HepG2 (cell line): ENCODE results near the gene CHID1. TPM values are rescaled to one million over a fixed set of nuclear protein-coding genes. Genes with fewer than 3 reads are reported as not detected.

ENCODE experiments used
- ATAC-seq: fragments of 200-7000 bp; cut with Tn5 transposase; 3 replicates; pipeline ENCODE4 v1.9.1; 2020; ENCODE audit warnings: mild to moderate bottlenecking, moderate library complexity
- BruUV-seq: library from RNA; stranded (reverse); fragments of 400-500 nt; replicated peaks from 2 replicates; lab custom pipeline; 2021; lab: Mats Ljungman, UMichigan
- CTCF ChIA-PET: fragments of 300-600 bp; formaldehyde crosslinking; extraction: SDS; loops from one replicate; lab custom pipeline; 2021; ENCODE audit warnings: low total read pairs, inconsistent platforms, low intra/inter-chr PET ratio; lab: Yijun Ruan, JAX
- POLR2A ChIA-PET: fragments of 350-600 bp; sonication (Branson Sonifier 250); formaldehyde crosslinking; loops from one replicate; lab custom pipeline; 2020; ENCODE audit warnings: antibody characterized with exemption, inconsistent platforms; lab: Yijun Ruan, JAX
- DNase-seq: peaks from one replicate; pipeline ENCODE4 v3.0.0-alpha.2; 2015; ENCODE audit warnings: low spot score
- FAIRE-seq: peaks from 3 replicates; lab custom pipeline; 2011; peaks lifted over from hg19 to GRCh38; lab: Jason Lieb, UNC
- H2AFZ ChIP-seq: one replicate; pipeline ENCODE4 v1.6.1; 2011; ENCODE audit warnings: low read length, inconsistent platforms
- H3K27ac ChIP-seq: fragments of 300-600 bp; 3 replicates; pipeline ENCODE4 v1.8.0; 2011; ENCODE audit warnings: mixed run types, mild to moderate bottlenecking, mixed read lengths, low read length, inconsistent platforms; ENCODE audit not compliant: insufficient read depth; ENCODE audit errors: extremely low read length
- H3K27me3 ChIP-seq, 2 experiments: fragments of 200-600 bp in 1 of 2; 2 replicates in 1 of 2; 3 replicates in 1 of 2; pipeline versions ENCODE4 v1.6.0 to v1.8.0; 2011; ENCODE audit warnings: low read length in 2 of 2, mild to moderate bottlenecking in 2 of 2, moderate library complexity in 2 of 2, inconsistent platforms in 1 of 2; ENCODE audit not compliant: insufficient read depth in 2 of 2, control insufficient read depth in 1 of 2
- H3K36me3 ChIP-seq, 2 experiments: fragments of 200-600 bp in 1 of 2; replicated peaks in 1 of 2; 2 replicates in 1 of 2; 3 replicates in 1 of 2; pipeline versions ENCODE4 v1.5.1 to v1.8.0; 2011; ENCODE audit warnings: low read length in 2 of 2, inconsistent platforms in 1 of 2; ENCODE audit not compliant: insufficient read depth in 2 of 2, control insufficient read depth in 1 of 2
- H3K4me1 ChIP-seq: 2 replicates; pipeline ENCODE4 v1.5.1; 2012; ENCODE audit warnings: low read length, inconsistent platforms; ENCODE audit not compliant: insufficient read depth
- H3K4me2 ChIP-seq: 2 replicates; pipeline ENCODE4 v1.6.0; 2011; ENCODE audit warnings: low read depth, low read length, inconsistent platforms
- H3K4me3 ChIP-seq, 3 experiments: fragments of 200-600 bp in 1 of 3; sonication (generic), shearing (Covaris generic) in 1 of 3; replicated peaks in 1 of 3; 2 replicates each; pipeline ENCODE4 v1.5.1; 2011 to 2016; ENCODE audit warnings: low read length in 3 of 3, inconsistent platforms in 2 of 3, low read depth in 2 of 3, mild to moderate bottlenecking in 2 of 3, control low read depth in 1 of 3, mixed read lengths in 1 of 3; ENCODE audit not compliant: insufficient read depth in 1 of 3
- H3K79me2 ChIP-seq: one replicate; pipeline ENCODE4 v1.6.1; 2011; ENCODE audit warnings: low read length, inconsistent platforms; ENCODE audit not compliant: insufficient read depth
- H3K9ac ChIP-seq: 2 replicates; pipeline ENCODE4 v1.6.0; 2011; ENCODE audit warnings: mild to moderate bottlenecking, low read depth, low read length, inconsistent platforms; ENCODE audit not compliant: insufficient read depth
- H3K9me3 ChIP-seq: 2 replicates; pipeline ENCODE4 v1.5.1; 2012; ENCODE audit warnings: mild to moderate bottlenecking, low read length
- H4K20me1 ChIP-seq: 2 replicates; pipeline ENCODE4 v1.6.0; 2011; ENCODE audit warnings: inconsistent platforms, mild to moderate bottlenecking, low read length, moderate library complexity; ENCODE audit not compliant: insufficient read depth
- AGO1 ChIP-seq: fragments of 200-400 bp; formaldehyde crosslinking; IDR thresholded peaks from 2 replicates; pipeline ENCODE4 v1.6.1; 2017; ENCODE audit warnings: mild to moderate bottlenecking, low read depth, low read length, moderate library complexity; ENCODE audit not compliant: poor library complexity, severe bottlenecking
- ELF3 ChIP-seq: IDR thresholded peaks from 2 replicates; pipeline ENCODE4 v1.6.1; 2016; ENCODE audit warnings: missing genetic modification reagents, missing compliant biosample characterization
- FOXA3 ChIP-seq: IDR thresholded peaks from 2 replicates; pipeline ENCODE4 v1.6.1; 2016; ENCODE audit warnings: missing genetic modification reagents, missing compliant biosample characterization
- GTF2F1 ChIP-seq: fragments of 150-350 bp; IDR thresholded peaks from 2 replicates; pipeline ENCODE4 v1.6.1; 2014; ENCODE audit warnings: low read length
- KLF12 ChIP-seq: sonication (generic); formaldehyde crosslinking; IDR thresholded peaks from 2 replicates; pipeline ENCODE4 v1.4.0; 2020; ENCODE audit warnings: missing genetic modification reagents, borderline replicate concordance
- MED1 ChIP-seq: sonication (generic); formaldehyde crosslinking; IDR thresholded peaks from 2 replicates; pipeline ENCODE4 v1.4.0; 2020; ENCODE audit warnings: missing genetic modification reagents
- NFE2 ChIP-seq: sonication (generic); formaldehyde crosslinking; IDR thresholded peaks from 2 replicates; pipeline ENCODE4 v1.4.0; 2020; ENCODE audit warnings: missing genetic modification reagents
- PAWR ChIP-seq: sonication (generic); formaldehyde crosslinking; IDR thresholded peaks from 2 replicates; pipeline ENCODE4 v1.4.0; 2020; ENCODE audit warnings: missing genetic modification reagents, mild to moderate bottlenecking, borderline replicate concordance
- POLR2AphosphoS5 ChIP-seq: IDR thresholded peaks from 2 replicates; pipeline ENCODE4 v1.6.1; 2012; ENCODE audit warnings: low read depth, low read length
- SALL2 ChIP-seq: sonication (generic); formaldehyde crosslinking; IDR thresholded peaks from 2 replicates; pipeline ENCODE4 v1.8.1; 2023; ENCODE audit warnings: mild to moderate bottlenecking, missing genetic modification reagents, inconsistent platforms
- ZNF746 ChIP-seq: sonication (generic); formaldehyde crosslinking; IDR thresholded peaks from 2 replicates; pipeline ENCODE4 v1.8.0; 2022; ENCODE audit warnings: mild to moderate bottlenecking, missing genetic modification reagents
- ZNF768 ChIP-seq: sonication (generic); formaldehyde crosslinking; IDR thresholded peaks from 2 replicates; pipeline ENCODE4 v1.4.0; 2020; ENCODE audit warnings: missing genetic modification reagents
- ZNF788 ChIP-seq: sonication (generic); formaldehyde crosslinking; IDR thresholded peaks from 2 replicates; pipeline ENCODE4 v1.5.0; 2020; ENCODE audit warnings: mild to moderate bottlenecking, missing genetic modification reagents, borderline replicate concordance
- WGBS: methylation state at CpG from one replicate; pipeline ENCODE4 v1.1.6; 2017; ENCODE audit warnings: low lambda C conversion rate; 5-methylcytosine and 5-hydroxymethylcytosine counted together
- in situ Hi-C: cut with HindIII; loops from 2 replicates; pipeline ENCODE4 v1.10.0; 2017; ENCODE audit warnings: low pct_unique_long_range_greater_than_20kb; ENCODE audit not compliant: extremely low pct_ligation_motif_present
- intact Hi-C: fragments of 100-400 bp; cut with micrococcal nuclease; formaldehyde crosslinking; loops from one replicate; pipeline ENCODE4 v1.10.0; 2022; ENCODE audit not compliant: unreplicated experiment
- polyA plus RNA-seq, 8 experiments: library from polyadenylated mRNA; depleted of rRNA in 3 of 8; stranded (reverse) in 7 of 8; unstranded in 1 of 8; fragments of >200 nt; fragmentation: Illumina TruSeq in 4 of 8; extraction: Trizol in 4 of 8; gene quantifications; 2 replicates each; pipeline versions ENCODE4 v1.2.1 to v1.2.3, GENCODE V29; 2011 to 2016; ENCODE audit warnings: low read depth in 4 of 8, missing spikeins in 1 of 8, mixed read lengths in 1 of 8; ENCODE audit not compliant: insufficient read depth in 1 of 8
- total RNA-seq, 5 experiments: library from RNA; depleted of rRNA; stranded (reverse); fragments of >200 nt; fragmentation: Illumina TruSeq; extraction: Trizol; gene quantifications; 2 replicates each; pipeline ENCODE4 v1.2.3, GENCODE V29; 2016; ENCODE audit warnings: low read depth in 1 of 5
- TF ChIP-seq, protein P1 (sequence below): sonication (generic); formaldehyde crosslinking; IDR thresholded peaks from 2 replicates; pipeline ENCODE4 v1.5.0; 2020; ENCODE audit warnings: mild to moderate bottlenecking, missing genetic modification reagents
- TF ChIP-seq, protein P2 (sequence below): sonication (generic); formaldehyde crosslinking; IDR thresholded peaks from 2 replicates; pipeline ENCODE4 v1.4.0; 2020; ENCODE audit warnings: missing genetic modification reagents, low read depth, mild to moderate bottlenecking, borderline replicate concordance
- TF ChIP-seq, protein P3 (sequence below): sonication (generic); formaldehyde crosslinking; IDR thresholded peaks from 2 replicates; pipeline ENCODE4 v1.8.1; 2023; ENCODE audit warnings: mild to moderate bottlenecking, missing genetic modification reagents
- TF ChIP-seq, protein P4 (sequence below): sonication (generic); formaldehyde crosslinking; IDR thresholded peaks from 2 replicates; pipeline ENCODE4 v1.4.0; 2020; ENCODE audit warnings: missing genetic modification reagents

Gene CHID1
- total and polyA plus RNA-seq, 2 of the 13 experiments (the other 11 are each of a cell fraction or from before 2014, with no cell fraction given) = 65.1 to 93.6 TPM

DNA sequence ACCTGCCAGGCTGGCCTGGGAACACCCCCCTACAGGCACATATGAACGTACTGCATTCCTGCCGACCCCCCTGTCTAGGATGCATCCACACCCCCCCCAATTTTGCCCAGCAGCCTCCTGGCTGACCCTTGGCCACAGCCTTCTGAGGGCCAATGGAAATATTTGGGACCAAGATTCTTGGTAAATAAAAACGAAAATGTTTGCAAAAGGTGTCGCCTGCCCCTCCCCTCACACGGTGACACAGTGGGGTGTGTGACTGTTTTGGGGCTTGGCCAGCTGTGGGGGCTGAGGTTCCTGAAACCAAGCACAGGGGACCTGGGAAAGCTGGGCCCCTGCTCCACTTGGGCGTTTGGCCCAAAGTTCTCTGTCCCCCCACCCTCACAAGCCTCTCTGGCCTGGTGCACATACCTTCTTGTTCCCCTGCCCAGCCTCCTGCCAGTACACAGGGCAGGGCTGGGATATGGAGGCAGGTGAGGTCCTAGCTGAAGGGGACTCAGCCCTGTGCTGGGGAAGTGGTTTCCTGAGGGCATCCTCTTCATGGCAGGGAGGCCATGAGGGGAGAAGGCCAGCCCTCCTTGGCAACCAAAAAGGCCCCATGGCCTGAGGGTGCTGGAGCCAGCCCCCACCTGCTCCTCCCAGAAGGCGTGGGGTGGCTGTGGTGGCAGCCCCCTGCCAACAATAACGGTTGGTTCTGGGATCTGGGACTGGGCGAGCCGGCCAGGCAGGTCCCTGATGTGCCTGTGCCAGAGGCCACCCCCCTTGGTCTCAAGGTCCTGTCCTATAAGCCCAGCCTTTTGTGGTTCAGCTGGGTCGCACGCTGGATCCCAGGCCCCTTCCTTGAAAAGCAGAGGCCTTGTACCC lies 85.0 kb downstream of the CHID1 start:
- ATAC-seq = peak; percentile 1; the same call in 2 of the 3 replicates
- H3K4me3 ChIP-seq = peak overlapping the region in 1 of 3 experiments; percentile 80; a peak in 1 of 6 replicates
- POLR2A ChIA-PET = interaction anchor here (0.9 to 16.1 kb wide), 8 partner anchors 6 to 121 kb away, joined by 3 to 264 read pairs (median 4); partner anchors contain the start of genes EPS8L2, PNPLA2, POLR2L and RPLP2
- CTCF ChIA-PET = no interaction called here
- H3K27me3 ChIP-seq = no peaks in the 10 kb centered on the region
- no peaks in the 10 kb centered on the region for H3K9me3 ChIP-seq
- H3K27ac ChIP-seq = peak overlapping the region; percentile 11
- no peak for DNase-seq
- WGBS = 30% methylated on average over 5 of the region's 12 CpGs
- in situ Hi-C loops = no loop called here
- peak overlapping the region; percentile 91 for H3K4me2 ChIP-seq
- H3K79me2 ChIP-seq = peaks cover 14% of the 10 kb centered on the region
- BruUV-seq = no TSS peak
- H3K9ac ChIP-seq = no peak overlapping the region; the same call in 1 of the 2 replicates
- FAIRE-seq = no peak
- peaks cover 65% of the 10 kb centered on the region for H3K4me1 ChIP-seq
- H2AFZ ChIP-seq = no peak overlapping the region
- H4K20me1 ChIP-seq = peaks cover 13% of the 10 kb centered on the region
- intact Hi-C loops = no loop called here
- peaks cover 7 to 22% of the 10 kb centered on the region in 2 experiments; a peak in 4 of 5 replicates for H3K36me3 ChIP-seq
- TF ChIP-seq NFE2 (CRISPR knock-in tag) (no peak), MED1 (CRISPR knock-in tag) (no peak), FOXA3 (CRISPR knock-in tag) (no peak), GTF2F1 (no peak), ELF3 (CRISPR knock-in tag) (no peak), POLR2AphosphoS5 (peak; percentile 24; the same call in 1 of the 2 replicates), SALL2 (no peak), ZNF746 (CRISPR knock-in tag) (no peak), ZNF788 (CRISPR knock-in tag) (no peak), AGO1 (peak; percentile 65), ZNF768 (CRISPR knock-in tag) (no peak; the same call in 1 of the 2 replicates), KLF12 (no peak), PAWR (CRISPR knock-in tag) (no peak)
- TF ChIP-seq, protein P1, sequence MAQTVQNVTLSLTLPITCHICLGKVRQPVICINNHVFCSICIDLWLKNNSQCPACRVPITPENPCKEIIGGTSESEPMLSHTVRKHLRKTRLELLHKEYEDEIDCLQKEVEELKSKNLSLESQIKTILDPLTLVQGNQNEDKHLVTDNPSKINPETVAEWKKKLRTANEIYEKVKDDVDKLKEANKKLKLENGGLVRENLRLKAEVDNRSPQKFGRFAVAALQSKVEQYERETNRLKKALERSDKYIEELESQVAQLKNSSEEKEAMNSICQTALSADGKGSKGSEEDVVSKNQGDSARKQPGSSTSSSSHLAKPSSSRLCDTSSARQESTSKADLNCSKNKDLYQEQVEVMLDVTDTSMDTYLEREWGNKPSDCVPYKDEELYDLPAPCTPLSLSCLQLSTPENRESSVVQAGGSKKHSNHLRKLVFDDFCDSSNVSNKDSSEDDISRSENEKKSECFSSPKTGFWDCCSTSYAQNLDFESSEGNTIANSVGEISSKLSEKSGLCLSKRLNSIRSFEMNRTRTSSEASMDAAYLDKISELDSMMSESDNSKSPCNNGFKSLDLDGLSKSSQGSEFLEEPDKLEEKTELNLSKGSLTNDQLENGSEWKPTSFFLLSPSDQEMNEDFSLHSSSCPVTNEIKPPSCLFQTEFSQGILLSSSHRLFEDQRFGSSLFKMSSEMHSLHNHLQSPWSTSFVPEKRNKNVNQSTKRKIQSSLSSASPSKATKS (CRISPR knock-in tag) = no peak
- TF ChIP-seq, protein P2, sequence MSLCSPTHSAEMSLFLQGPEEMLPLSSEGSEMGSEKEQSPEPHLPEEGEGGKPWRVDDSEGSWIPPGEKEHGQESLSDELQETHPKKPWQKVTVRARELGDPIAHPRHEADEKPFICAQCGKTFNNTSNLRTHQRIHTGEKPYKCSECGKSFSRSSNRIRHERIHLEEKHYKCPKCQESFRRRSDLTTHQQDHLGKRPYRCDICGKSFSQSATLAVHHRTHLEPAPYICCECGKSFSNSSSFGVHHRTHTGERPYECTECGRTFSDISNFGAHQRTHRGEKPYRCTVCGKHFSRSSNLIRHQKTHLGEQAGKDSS = no peak
- TF ChIP-seq, protein P3, sequence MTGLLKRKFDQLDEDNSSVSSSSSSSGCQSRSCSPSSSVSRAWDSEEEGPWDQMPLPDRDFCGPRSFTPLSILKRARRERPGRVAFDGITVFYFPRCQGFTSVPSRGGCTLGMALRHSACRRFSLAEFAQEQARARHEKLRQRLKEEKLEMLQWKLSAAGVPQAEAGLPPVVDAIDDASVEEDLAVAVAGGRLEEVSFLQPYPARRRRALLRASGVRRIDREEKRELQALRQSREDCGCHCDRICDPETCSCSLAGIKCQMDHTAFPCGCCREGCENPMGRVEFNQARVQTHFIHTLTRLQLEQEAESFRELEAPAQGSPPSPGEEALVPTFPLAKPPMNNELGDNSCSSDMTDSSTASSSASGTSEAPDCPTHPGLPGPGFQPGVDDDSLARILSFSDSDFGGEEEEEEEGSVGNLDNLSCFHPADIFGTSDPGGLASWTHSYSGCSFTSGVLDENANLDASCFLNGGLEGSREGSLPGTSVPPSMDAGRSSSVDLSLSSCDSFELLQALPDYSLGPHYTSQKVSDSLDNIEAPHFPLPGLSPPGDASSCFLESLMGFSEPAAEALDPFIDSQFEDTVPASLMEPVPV (CRISPR knock-in tag) = no peak
- TF ChIP-seq, protein P4, sequence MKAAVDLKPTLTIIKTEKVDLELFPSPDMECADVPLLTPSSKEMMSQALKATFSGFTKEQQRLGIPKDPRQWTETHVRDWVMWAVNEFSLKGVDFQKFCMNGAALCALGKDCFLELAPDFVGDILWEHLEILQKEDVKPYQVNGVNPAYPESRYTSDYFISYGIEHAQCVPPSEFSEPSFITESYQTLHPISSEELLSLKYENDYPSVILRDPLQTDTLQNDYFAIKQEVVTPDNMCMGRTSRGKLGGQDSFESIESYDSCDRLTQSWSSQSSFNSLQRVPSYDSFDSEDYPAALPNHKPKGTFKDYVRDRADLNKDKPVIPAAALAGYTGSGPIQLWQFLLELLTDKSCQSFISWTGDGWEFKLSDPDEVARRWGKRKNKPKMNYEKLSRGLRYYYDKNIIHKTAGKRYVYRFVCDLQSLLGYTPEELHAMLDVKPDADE = no peak
